CMK (cell line): Measurements from ENCODE around the gene BICRA.

Experiments used
- DNase-seq: peaks from one replicate; pipeline ENCODE4 v3.0.0-alpha.2; 2010; ENCODE audit warnings: low read depth

Gene BICRA

DNA sequence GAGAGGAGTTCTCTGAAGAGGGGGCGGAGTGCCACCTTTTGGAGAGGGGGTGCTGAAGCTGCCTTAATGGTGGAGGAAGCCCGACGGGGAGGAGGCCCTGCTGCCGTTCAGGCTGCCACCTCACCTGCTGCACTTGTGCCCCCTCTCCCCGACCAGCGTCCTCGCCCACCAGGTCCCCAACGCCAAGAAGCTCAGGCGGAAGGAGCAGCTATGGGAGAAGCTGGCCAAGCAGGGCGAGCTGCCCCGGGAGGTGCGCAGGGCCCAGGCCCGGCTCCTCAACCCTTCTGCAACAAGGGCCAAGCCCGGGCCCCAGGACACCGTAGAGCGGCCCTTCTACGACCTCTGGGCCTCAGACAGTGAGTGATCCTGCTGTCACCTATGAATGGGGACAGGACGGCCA, 141.8 kb downstream of the BICRA start:
- DNase-seq = no peak

DNA sequence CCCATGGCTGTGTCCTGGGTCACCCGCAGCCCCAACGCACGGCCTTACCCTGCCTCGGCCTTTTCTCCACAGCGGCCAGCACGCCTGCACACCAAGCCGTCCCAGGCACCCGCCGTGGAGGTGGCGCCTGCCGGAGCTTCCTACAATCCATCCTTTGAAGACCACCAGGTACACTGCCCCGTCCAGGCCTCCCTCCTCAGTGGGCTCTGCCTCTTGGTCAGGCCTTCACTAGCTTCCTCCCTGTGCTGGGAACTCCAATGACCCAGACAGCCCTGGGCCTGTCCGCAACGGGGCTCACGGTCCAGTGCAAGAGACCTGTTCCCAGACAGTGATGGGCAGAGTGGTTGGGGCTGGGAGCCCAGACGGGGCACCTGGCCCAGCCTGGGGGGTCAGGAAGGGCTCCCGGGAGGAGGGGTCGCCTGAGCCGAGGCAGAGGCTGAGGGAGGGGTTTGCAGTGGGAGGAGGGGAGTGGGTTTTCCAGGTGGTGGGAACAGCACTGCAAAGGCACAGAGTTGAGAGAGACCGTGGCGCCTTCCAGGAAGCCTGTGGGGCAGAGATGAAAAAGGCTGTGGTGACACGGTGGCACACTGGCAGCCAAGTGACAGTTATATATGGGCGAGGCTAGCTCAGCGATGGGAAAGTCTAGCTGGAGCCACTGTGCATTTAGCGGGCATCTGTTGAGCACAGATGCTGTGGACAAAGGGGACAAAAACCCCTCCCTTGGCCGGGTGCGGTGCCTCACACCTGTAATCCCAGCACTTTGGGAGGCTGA, 143.7 kb downstream of the BICRA start:
- DNase-seq = no peak
